Amniotic epithelial cell (primary cell): ENCODE data around the gene MYOCOS.
A peak's percentile ranks its signal among the peaks of the same experiment; 100 is the strongest.
"Not testable (repeated sequence)": the region's sequence is repeated elsewhere in the genome, so short reads cannot be mapped to it uniquely, and the experiment has no call there.

ENCODE experiments used
- DNase-seq: peaks from one replicate; pipeline ENCODE4 v3.0.0-alpha.2; 2010; ENCODE audit warnings: low read depth

Gene MYOCOS

GRCh38 chr1:171622152-171622462, at the start of gene MYOCOS:
Gene MYOCOS, plus strand, starts transcription at chr1:171622243. Its CDS starts 1,641 bp downstream, at chr1:171623884.
- no peak for DNase-seq

- DNase-seq: no peak
Measured at GRCh38 chr1:171576144-171576543, 45.9 kb upstream of the MYOCOS start.

- peak; percentile 19 for DNase-seq
Measured at GRCh38 chr1:171581226-171581625, 40.8 kb upstream of the MYOCOS start.

- peak; percentile 76 for DNase-seq
Measured at GRCh38 chr1:171581766-171582165, 40.3 kb upstream of the MYOCOS start.

GRCh38 chr1:171582589-171582988, 39.5 kb upstream of the MYOCOS start:
- DNase-seq: no peak

- DNase-seq: peak; percentile 53
Measured at GRCh38 chr1:171583591-171584201, 38.3 kb upstream of the MYOCOS start.

GRCh38 chr1:171585715-171586114, 36.3 kb upstream of the MYOCOS start:
- no peak for DNase-seq

GRCh38 chr1:171588230-171588629, 33.8 kb upstream of the MYOCOS start:
- no peak for DNase-seq

GRCh38 chr1:171590022-171590421, 32.0 kb upstream of the MYOCOS start:
- DNase-seq: peak; percentile 24

GRCh38 chr1:171595324-171595723, 26.7 kb upstream of the MYOCOS start:
- DNase-seq: peak; percentile 30

- DNase-seq: no peak
Measured at GRCh38 chr1:171596119-171596518, 25.9 kb upstream of the MYOCOS start.

GRCh38 chr1:171596705-171597104, 25.3 kb upstream of the MYOCOS start:
- no peak for DNase-seq

GRCh38 chr1:171597203-171597602, 24.8 kb upstream of the MYOCOS start:
- DNase-seq: peak; percentile 27

- DNase-seq: not testable (repeated sequence)
Measured at GRCh38 chr1:171600310-171600709, 21.7 kb upstream of the MYOCOS start.

- DNase-seq: no peak
Measured at GRCh38 chr1:171600862-171601261, 21.2 kb upstream of the MYOCOS start.

- DNase-seq: not testable (repeated sequence)
Measured at GRCh38 chr1:171603042-171603441, 19.0 kb upstream of the MYOCOS start.

GRCh38 chr1:171606402-171606941, 15.6 kb upstream of the MYOCOS start:
- no peak for DNase-seq

- DNase-seq: peak; percentile 15
Measured at GRCh38 chr1:171610385-171610784, 11.7 kb upstream of the MYOCOS start.

GRCh38 chr1:171611306-171611705, 10.7 kb upstream of the MYOCOS start:
- peak; percentile 43 for DNase-seq

- no peak for DNase-seq
Measured at GRCh38 chr1:171613282-171613681, 8.8 kb upstream of the MYOCOS start.

- not testable (repeated sequence) for DNase-seq
Measured at GRCh38 chr1:171615122-171615906, 6.7 kb upstream of the MYOCOS start.

GRCh38 chr1:171616586-171616985, 5.5 kb upstream of the MYOCOS start:
- no peak for DNase-seq

GRCh38 chr1:171623651-171624331, 1.7 kb downstream of the MYOCOS start:
- no peak for DNase-seq
